ENCODE data around the gene PSMA6. TPM values are rescaled to one million over a fixed set of nuclear protein-coding genes. Genes with fewer than 3 reads are reported as not detected.
"Not testable (repeated sequence)": the region's sequence is repeated elsewhere in the genome, so short reads cannot be mapped to it uniquely, and the experiment has no call there.

The PSMA6 gene
- total RNA-seq, 1 donor from 2014 or later, result 344 TPM

- TF ChIP-seq EZH2 (IDR thresholded peaks at IDR 0.05), result no peak
- TF ChIP-seq CTCF (IDR thresholded peaks at IDR 0.05), result no peak
- TF ChIP-seq EZH2phosphoT487 (IDR thresholded peaks at IDR 0.05), result no peak
- Histone ChIP-seq H3K9me3 (ENCODE audit: low read depth) (no peaks in the 10 kb centered on the region), H3K36me3 (no peaks in the 10 kb centered on the region), H4K20me1 (ENCODE audit: low read depth) (no peaks in the 10 kb centered on the region), H3F3A (ENCODE audit: low read depth) (peaks cover 13% of the 10 kb centered on the region), H3K4me3 (no peak overlapping the region), H3K4me1 (peaks cover 19% of the 10 kb centered on the region), H3K9ac (no peak overlapping the region), H3K27me3 (no peaks in the 10 kb centered on the region), H3K79me2 (ENCODE audit: low read depth) (no peaks in the 10 kb centered on the region), H3K4me2 (no peak overlapping the region), H2AFZ (replicated peaks) (no peak overlapping the region), H3K27ac (no peak overlapping the region)
- Mint-ChIP-seq H3K36me3 (no peaks in the 10 kb centered on the region), H3K4me3 (no peak overlapping the region), H3K27ac (no peak overlapping the region), H3K9me3 (no peaks in the 10 kb centered on the region), H3K27me3 (ENCODE audit: insufficient read depth, low read depth) (peaks cover 8% of the 10 kb centered on the region), H3K4me1 (peaks cover 21% of the 10 kb centered on the region)
- no peak for DNase-seq (ENCODE audit: low spot score)
These were observed 52.1 kb downstream of the PSMA6 start for GRCh38 chr14:35344107-35344807.

- H3K36me3 Mint-ChIP-seq, result no peaks in the 10 kb centered on the region
- no peaks in the 10 kb centered on the region for H3K9me3 ChIP-seq (ENCODE audit: low read depth)
- H3K36me3 ChIP-seq, result no peaks in the 10 kb centered on the region
- H3K79me2 ChIP-seq (ENCODE audit: low read depth), result no peaks in the 10 kb centered on the region
- no peak overlapping the region for H3K27ac ChIP-seq
- H3K27me3 ChIP-seq, result no peaks in the 10 kb centered on the region
- H2AFZ ChIP-seq (replicated peaks), result no peak overlapping the region
- H3F3A ChIP-seq (ENCODE audit: low read depth), result peaks cover 8% of the 10 kb centered on the region
- H3K9ac ChIP-seq, result no peak overlapping the region
- peak overlapping the region; percentile 91 for H3K27ac Mint-ChIP-seq
- no peaks in the 10 kb centered on the region for H4K20me1 ChIP-seq (ENCODE audit: low read depth)
- no peaks in the 10 kb centered on the region for H3K9me3 Mint-ChIP-seq
- H3K4me1 Mint-ChIP-seq, result peaks cover 23% of the 10 kb centered on the region
- no peak for DNase-seq (ENCODE audit: low spot score)
- H3K4me3 ChIP-seq, result no peak overlapping the region
- H3K4me3 Mint-ChIP-seq, result peak overlapping the region; percentile 46
- H3K27me3 Mint-ChIP-seq (ENCODE audit: insufficient read depth, low read depth), result peaks cover 8% of the 10 kb centered on the region
- peaks cover 13% of the 10 kb centered on the region for H3K4me1 ChIP-seq
- no peak for TF ChIP-seq EZH2phosphoT487 (IDR thresholded peaks at IDR 0.05)
- no peak for TF ChIP-seq CTCF (IDR thresholded peaks at IDR 0.05)
- no peak for TF ChIP-seq EZH2 (IDR thresholded peaks at IDR 0.05)
- no peak overlapping the region for H3K4me2 ChIP-seq
These were observed 54.6 kb downstream of the PSMA6 start for GRCh38 chr14:35346738-35347322.

DNA sequence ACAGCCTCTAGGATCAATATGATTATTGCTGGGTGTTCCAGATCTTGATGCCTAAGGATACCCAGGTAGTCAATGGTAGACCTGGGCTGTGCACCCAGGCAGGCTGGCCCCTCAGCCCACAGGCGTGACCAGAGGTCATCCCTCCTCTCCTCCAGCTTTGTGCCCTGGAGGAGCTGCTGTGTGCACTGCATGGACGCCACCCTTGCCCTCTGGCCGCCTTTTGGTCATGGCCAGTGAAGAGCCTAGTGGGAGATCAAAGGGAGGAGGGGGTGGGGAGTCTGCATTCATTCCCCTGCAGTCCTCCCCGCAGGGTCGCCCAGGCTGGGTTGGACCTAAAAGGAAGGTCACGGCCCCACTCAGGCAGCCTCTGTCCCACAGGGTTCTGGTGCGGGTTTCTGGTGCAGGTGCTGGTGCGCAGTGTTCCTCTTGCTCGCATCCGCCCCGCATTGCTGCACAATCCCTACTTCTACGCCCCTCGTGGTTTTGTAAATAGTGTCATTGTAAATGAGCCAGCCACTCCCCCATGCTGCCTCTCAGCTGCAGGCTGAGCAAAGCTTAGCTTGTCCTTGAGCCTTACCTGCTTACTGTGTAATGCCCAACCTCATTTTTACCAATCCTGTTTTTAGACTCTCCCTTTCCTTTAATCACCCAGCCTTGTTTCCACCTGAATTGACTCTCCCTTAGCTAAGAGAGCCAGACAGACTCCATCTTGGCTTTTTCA is 55.3 kb downstream of the PSMA6 start:
- no peak overlapping the region for H3K27ac ChIP-seq
- no peaks in the 10 kb centered on the region for H3K27me3 ChIP-seq
- peak overlapping the region; percentile 57 for H2AFZ ChIP-seq (replicated peaks)
- H3K9me3 ChIP-seq (ENCODE audit: low read depth), result no peaks in the 10 kb centered on the region
- no peaks in the 10 kb centered on the region for H4K20me1 ChIP-seq (ENCODE audit: low read depth)
- Mint-ChIP-seq H3K4me1 (peaks cover 29% of the 10 kb centered on the region), H3K27ac (peak overlapping the region; percentile 91), H3K27me3 (ENCODE audit: insufficient read depth, low read depth) (peaks cover 8% of the 10 kb centered on the region), H3K4me3 (peak overlapping the region; percentile 46), H3K9me3 (no peaks in the 10 kb centered on the region), H3K36me3 (no peaks in the 10 kb centered on the region)
- no peaks in the 10 kb centered on the region for H3K79me2 ChIP-seq (ENCODE audit: low read depth)
- H3K36me3 ChIP-seq, result no peaks in the 10 kb centered on the region
- H3K4me3 ChIP-seq, result no peak overlapping the region
- peak; percentile 57 for DNase-seq (ENCODE audit: low spot score)
- no peak overlapping the region for H3K4me2 ChIP-seq
- peaks cover 15% of the 10 kb centered on the region for H3K4me1 ChIP-seq
- H3K9ac ChIP-seq, result no peak overlapping the region
- no peak for TF ChIP-seq CTCF (IDR thresholded peaks at IDR 0.05)
- TF ChIP-seq EZH2phosphoT487 (IDR thresholded peaks at IDR 0.05), result no peak
- no peak for TF ChIP-seq EZH2 (IDR thresholded peaks at IDR 0.05)
- H3F3A ChIP-seq (ENCODE audit: low read depth), result peaks cover under 1% of the 10 kb centered on the region

GRCh38 chr14:35348044-35348380 is 55.8 kb downstream of the PSMA6 start:
- H3K9me3 ChIP-seq (ENCODE audit: low read depth); H3K9me3 Mint-ChIP-seq; H3F3A ChIP-seq (ENCODE audit: low read depth); H3K36me3 ChIP-seq; H3K27ac ChIP-seq; H3K4me2 ChIP-seq; H3K27me3 Mint-ChIP-seq (ENCODE audit: insufficient read depth, low read depth); H3K27me3 ChIP-seq; H4K20me1 ChIP-seq (ENCODE audit: low read depth); DNase-seq (ENCODE audit: low spot score); H3K79me2 ChIP-seq (ENCODE audit: low read depth); H3K9ac ChIP-seq; H3K36me3 Mint-ChIP-seq; H3K4me3 ChIP-seq: not testable (repeated sequence)
- H3K4me1 ChIP-seq, result peaks cover 17% of the 10 kb centered on the region
- Mint-ChIP-seq H3K27ac (peak overlapping the region; percentile 86), H3K4me1 (peaks cover 29% of the 10 kb centered on the region), H3K4me3 (peak overlapping the region; percentile 28)
- peak overlapping the region; percentile 57 for H2AFZ ChIP-seq (replicated peaks)

Measured in neural progenitor cell (in vitro differentiated cells).